ENCODE results near the gene CFAP251. TPM values are rescaled to one million over a fixed set of nuclear protein-coding genes. Genes with fewer than 3 reads are reported as not detected.
"Not testable (repeated sequence)": the region's sequence is repeated elsewhere in the genome, so short reads cannot be mapped to it uniquely, and the experiment has no call there.

CFAP251 gene, protein sequence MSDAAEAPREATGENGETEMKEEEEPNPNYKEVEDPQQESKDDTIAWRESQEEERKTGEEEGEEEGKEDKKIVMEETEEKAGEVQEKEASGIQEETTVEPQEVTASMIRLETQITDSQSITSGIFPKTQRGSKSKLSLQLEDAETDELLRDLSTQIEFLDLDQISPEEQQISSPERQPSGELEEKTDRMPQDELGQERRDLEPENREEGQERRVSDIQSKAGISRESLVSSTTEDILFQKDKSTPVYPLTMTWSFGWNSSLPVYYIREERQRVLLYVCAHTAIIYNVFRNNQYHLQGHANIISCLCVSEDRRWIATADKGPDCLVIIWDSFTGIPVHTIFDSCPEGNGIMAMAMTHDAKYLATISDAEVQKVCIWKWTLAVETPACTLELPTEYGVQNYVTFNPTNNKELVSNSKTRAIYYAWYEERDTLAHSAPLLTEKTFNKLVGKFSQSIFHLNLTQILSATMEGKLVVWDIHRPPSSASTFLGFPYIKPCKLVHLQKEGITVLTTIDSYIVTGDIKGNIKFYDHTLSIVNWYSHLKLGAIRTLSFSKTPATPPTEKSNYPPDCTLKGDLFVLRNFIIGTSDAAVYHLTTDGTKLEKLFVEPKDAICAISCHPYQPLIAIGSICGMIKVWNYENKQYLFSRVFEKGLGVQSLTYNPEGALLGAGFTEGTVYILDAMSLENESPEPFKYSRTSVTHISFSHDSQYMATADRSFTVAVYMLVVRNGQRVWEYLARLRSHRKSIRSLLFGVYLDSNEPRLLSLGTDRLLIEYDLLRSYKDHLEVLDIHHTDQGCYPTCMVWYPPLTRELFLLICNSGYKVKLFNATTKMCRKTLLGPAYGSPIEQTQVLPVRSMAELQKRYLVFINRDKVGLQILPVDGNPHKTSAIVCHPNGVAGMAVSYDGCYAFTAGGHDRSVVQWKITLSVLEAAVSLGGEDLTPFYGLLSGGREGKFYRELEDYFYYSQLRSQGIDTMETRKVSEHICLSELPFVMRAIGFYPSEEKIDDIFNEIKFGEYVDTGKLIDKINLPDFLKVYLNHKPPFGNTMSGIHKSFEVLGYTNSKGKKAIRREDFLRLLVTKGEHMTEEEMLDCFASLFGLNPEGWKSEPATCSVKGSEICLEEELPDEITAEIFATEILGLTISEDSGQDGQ
- total RNA-seq = 3.0 TPM
- polyA plus RNA-seq = 0.52 TPM

DNA sequence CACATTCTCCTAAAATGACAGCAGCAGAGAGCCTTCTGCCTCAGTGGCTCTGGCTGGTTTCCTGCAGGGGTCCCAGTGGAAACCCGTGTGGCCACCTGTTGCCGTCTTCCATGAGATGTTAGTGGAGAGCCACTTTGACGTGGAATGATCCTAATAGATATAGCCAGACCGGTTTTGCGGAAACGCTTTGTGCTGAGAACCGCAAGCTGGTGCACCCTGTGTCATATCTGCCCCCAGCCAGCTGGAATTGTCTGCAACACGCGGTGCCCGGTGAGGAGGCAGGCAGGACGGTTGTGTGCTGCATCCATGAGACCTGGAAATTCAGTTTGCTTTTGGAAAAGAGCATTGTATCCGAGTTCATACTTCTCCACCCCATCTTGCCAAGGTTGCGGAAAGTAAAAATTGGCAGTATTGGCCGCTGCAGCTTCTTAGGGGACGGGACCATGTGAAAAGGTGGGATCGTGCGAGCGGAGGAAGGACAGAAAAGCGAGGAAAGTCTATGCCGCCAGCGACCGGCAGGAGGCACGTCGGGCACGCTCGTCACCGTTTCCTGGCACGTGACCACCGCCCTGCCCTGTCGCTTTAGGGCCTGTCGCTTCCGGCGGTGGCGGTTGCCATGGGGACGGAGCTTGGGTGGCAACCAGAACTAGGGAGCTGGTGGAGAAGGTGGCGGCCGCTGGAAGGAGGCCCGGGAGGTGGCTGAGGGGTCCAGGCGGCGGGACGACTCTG is at the start of gene CFAP251:
Gene CFAP251, plus strand, starts transcription at position 643 of the 729 bp plus-strand sequence. CDS start 2,714 bp downstream, outside the sequence.
- 33% methylated on average over 41 of the region's 41 CpGs for WGBS
- DNase-seq (ENCODE audit: extremely low spot score) = peak; percentile 78
- Histone ChIP-seq H3K27ac (ENCODE audit: low read depth) (no peak within 1 kb of the TSS), H3K4me1 (ENCODE audit: insufficient read depth) (no peaks in the 10 kb centered on the region), H3K4me3 (ENCODE audit: low read depth, low read length) (peak within 1 kb of the TSS; percentile 29), H3K36me3 (ENCODE audit: insufficient read depth) (peaks cover 2% of the 10 kb centered on the region)

DNA sequence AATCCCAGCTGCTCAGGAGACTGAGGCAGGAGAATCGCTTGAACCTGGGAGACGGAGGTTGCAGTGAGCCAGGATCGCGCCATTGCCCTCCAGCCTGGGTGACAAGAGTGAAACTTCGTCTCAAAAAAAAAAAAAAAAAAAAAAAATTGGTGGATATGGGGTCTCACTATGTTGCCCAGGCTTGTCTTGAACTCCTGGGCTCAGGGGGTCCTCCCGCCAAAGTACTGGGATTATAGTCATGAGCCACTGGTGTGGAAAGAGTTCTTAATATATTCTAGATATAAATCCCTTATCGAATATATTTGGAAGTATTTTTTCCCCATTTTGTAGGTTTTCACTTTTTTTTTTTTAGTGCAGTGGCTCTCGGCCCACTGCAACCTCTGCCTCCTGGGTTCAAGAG is 49.2 kb upstream of the CFAP251 start:
- not testable (repeated sequence) for DNase-seq (ENCODE audit: extremely low spot score); H3K4me3 ChIP-seq (ENCODE audit: low read depth, low read length); H3K36me3 ChIP-seq (ENCODE audit: insufficient read depth); H3K27ac ChIP-seq (ENCODE audit: low read depth); H3K4me1 ChIP-seq (ENCODE audit: insufficient read depth)
- WGBS = 95% methylated on average over 8 of the region's 8 CpGs

DNA sequence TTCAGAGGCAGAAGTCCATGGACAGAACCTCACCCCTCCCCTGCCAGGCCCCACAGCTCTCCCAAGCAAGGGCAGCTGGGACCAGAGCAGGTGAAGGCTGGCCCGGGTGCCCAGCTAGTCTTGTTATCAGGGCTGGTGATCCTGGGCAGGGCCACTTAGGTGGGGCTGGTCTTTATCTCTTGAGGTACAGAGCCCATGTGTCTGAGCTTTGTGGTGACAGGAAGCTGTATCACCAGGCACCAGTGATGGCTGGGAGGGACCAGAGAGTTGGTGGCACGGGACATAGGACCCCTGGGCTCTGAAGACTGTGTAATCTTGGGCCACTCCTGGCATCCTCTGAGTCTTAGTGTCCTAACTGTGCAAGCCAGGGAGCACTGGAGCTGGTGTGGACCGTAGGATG is 46.9 kb upstream of the CFAP251 start:
- Histone ChIP-seq H3K4me3 (ENCODE audit: low read depth, low read length) (no peak overlapping the region), H3K4me1 (ENCODE audit: insufficient read depth) (no peaks in the 10 kb centered on the region), H3K36me3 (ENCODE audit: insufficient read depth) (no peaks in the 10 kb centered on the region), H3K27ac (ENCODE audit: low read depth) (no peak overlapping the region)
- no peak for DNase-seq (ENCODE audit: extremely low spot score)
- 79% methylated on average over 3 of the region's 3 CpGs for WGBS

DNA sequence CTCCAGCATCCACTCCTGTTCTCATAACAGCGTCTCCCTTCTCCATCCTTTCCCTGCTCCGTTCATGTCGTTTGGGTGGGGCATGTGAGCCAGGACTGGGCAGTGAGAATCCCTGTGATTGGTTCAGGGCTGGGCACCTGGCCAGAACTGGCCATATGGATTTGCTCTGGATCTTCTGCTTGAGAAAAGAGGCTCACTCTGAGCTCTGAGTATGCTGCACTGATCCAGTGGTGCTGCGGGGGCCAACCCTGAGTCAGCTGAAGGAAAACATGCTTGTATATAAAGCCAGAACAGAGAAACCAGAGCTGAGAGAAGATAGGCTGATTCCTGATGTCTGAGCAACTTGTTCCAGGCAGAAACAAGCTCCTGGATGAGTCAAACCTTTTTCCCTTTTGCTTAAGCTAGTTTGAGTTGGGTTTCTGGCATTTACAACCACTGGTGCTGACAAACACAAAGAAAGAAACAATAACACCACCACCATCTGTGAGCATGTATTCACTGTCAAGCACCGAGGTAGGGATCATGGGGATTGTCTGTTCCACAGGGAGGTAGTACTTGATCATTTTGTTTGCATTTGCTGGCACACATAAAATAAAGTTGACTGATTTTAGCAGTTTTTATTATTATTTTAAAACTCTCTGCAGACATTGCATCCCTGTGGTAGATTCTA is 45.7 kb upstream of the CFAP251 start:
- H3K4me1 ChIP-seq (ENCODE audit: insufficient read depth) = no peaks in the 10 kb centered on the region
- no peak overlapping the region for H3K4me3 ChIP-seq (ENCODE audit: low read depth, low read length)
- no peaks in the 10 kb centered on the region for H3K36me3 ChIP-seq (ENCODE audit: insufficient read depth)
- H3K27ac ChIP-seq (ENCODE audit: low read depth) = no peak overlapping the region
- DNase-seq (ENCODE audit: extremely low spot score) = peak; percentile 76
- 22% methylated on average over 5 of the region's 5 CpGs for whole genome bisulfite sequencing

DNA sequence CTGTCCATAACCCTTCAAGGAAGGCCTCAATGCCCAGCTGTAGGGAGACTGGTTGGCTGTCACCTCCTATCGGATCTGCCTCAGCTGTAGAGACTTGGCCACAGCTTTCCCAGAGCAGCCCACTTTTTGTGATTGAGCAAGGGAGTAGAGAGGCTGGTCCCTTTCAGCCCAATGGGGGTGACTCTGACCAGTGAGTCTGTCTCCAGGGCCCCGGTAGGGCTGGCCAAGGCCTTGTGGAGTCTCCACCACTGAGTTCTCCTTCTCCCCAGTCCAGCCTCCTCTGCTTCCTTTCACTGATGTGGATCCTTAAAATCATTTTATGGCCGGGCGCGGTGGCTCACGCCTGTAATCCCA is 45.2 kb upstream of the CFAP251 start:
- H3K4me3 ChIP-seq (ENCODE audit: low read depth, low read length) = no peak overlapping the region
- H3K27ac ChIP-seq (ENCODE audit: low read depth) = no peak overlapping the region
- no peak for DNase-seq (ENCODE audit: extremely low spot score)
- H3K36me3 ChIP-seq (ENCODE audit: insufficient read depth) = no peaks in the 10 kb centered on the region
- 84% methylated on average over 6 of the region's 6 CpGs for WGBS
- no peaks in the 10 kb centered on the region for H3K4me1 ChIP-seq (ENCODE audit: insufficient read depth)

DNA sequence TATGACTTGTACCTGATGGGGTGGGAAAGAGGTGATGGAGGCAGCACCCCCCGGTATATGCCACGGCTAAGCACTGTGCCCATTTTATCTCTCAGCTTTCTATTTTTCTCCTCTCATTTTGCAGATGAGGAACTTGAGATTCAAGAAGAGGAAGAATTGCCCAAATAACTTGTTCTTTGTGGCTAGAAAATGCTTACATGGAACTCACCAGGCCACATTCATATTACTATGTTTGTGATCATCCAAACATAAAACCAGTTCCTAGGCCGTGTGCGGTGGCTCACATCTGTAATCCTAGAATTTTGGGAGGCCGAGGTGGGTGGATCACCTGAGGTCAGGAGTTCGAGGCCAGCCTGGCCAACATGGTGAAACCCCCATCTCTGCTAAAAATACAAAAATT is 44.3 kb upstream of the CFAP251 start:
- H3K4me3 ChIP-seq (ENCODE audit: low read depth, low read length) = no peak overlapping the region
- DNase-seq (ENCODE audit: extremely low spot score) = no peak
- no peaks in the 10 kb centered on the region for H3K36me3 ChIP-seq (ENCODE audit: insufficient read depth)
- WGBS = 89% methylated on average over 6 of the region's 6 CpGs
- no peak overlapping the region for H3K27ac ChIP-seq (ENCODE audit: low read depth)
- no peaks in the 10 kb centered on the region for H3K4me1 ChIP-seq (ENCODE audit: insufficient read depth)

DNA sequence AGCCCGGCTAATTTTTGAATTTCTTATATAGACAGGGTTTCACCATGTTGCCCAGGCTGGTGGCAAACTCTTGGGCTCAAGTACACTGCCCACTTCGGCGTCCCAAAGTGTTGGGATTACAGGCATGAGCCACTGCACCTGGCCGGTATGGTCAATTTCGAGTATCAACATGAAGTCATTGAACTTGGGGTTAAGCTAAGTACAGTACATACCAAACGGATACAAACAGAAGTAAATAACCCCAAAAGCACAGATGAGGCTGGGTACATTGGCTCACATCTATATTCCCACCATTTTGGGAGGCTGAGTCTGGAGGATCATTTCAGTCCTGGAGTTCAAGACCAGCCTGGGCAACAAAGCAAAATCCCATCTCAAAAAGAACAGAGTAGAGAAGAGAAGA is 42.8 kb upstream of the CFAP251 start:
- no peak overlapping the region for H3K27ac ChIP-seq (ENCODE audit: low read depth)
- no peak overlapping the region for H3K4me3 ChIP-seq (ENCODE audit: low read depth, low read length)
- no peaks in the 10 kb centered on the region for H3K36me3 ChIP-seq (ENCODE audit: insufficient read depth)
- WGBS = 86% methylated on average over 6 of the region's 6 CpGs
- no peaks in the 10 kb centered on the region for H3K4me1 ChIP-seq (ENCODE audit: insufficient read depth)
- DNase-seq (ENCODE audit: extremely low spot score) = no peak

DNA sequence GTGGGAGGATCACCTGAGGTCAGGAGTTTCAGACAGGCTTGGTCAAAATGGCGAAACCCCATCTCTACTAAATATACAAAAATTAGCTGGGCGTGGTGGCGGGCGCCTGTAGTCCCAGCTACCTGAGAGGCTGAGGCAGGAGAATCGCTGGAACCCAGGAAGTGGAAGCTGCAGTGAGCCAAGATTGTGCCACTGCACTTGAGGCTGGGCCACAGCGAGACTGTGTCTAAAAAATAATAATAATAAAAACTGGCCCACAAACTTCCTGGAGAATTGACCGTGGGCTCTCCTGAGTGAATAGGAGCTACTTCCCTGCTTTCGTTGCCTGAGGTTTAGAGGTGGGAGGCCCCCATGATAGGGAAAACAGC is 42.3 kb upstream of the CFAP251 start:
- not testable (repeated sequence) for H3K27ac ChIP-seq (ENCODE audit: low read depth); H3K4me3 ChIP-seq (ENCODE audit: low read depth, low read length); H3K4me1 ChIP-seq (ENCODE audit: insufficient read depth); H3K36me3 ChIP-seq (ENCODE audit: insufficient read depth); DNase-seq (ENCODE audit: extremely low spot score)
- 94% methylated on average over 8 of the region's 8 CpGs for WGBS

DNA sequence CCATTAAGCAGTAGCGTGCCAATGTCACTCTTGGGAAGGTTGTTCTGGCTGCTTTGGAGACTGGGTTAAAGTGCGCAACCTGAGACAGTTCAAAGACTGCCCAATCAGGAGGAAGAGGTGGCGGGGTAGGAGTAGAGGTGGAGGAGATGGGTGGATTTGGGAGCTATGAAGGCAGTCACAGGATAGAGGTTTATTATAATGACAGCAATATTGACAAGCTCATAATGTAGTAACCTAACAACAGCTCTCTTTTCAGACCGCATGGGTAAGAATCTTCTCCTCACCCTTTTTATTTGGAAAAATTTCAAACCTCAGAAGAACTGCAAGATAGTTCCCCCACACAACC is 35.1 kb upstream of the CFAP251 start:
- Histone ChIP-seq H3K27ac (ENCODE audit: low read depth) (no peak overlapping the region), H3K4me1 (ENCODE audit: insufficient read depth) (no peaks in the 10 kb centered on the region), H3K36me3 (ENCODE audit: insufficient read depth) (no peaks in the 10 kb centered on the region), H3K4me3 (ENCODE audit: low read depth, low read length) (no peak overlapping the region)
- no peak for DNase-seq (ENCODE audit: extremely low spot score)
- 51% methylated on average over 4 of the region's 4 CpGs for WGBS

DNA sequence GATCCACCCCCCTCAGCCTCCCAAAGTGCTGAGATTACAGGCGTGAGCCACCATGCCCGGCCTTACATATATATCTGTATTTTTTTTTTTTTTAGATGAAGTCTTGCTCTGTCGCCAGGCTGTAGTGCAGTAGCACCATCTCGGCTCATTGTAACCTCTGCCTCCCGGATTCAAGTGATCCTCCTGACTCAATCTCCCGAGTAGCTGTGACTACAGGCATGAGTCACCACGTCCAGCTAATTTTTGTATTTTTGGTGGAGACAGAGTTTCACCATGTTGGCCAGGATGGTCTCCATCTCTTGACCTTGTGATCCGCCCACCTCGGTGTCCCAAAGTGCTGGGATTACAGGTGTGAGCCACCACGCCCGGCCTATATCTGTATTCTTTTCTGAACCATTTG is 33.3 kb upstream of the CFAP251 start:
- WGBS = 84% methylated on average over 11 of the region's 11 CpGs
- H3K4me1 ChIP-seq (ENCODE audit: insufficient read depth); H3K36me3 ChIP-seq (ENCODE audit: insufficient read depth); DNase-seq (ENCODE audit: extremely low spot score); H3K27ac ChIP-seq (ENCODE audit: low read depth); H3K4me3 ChIP-seq (ENCODE audit: low read depth, low read length): not testable (repeated sequence)

DNA sequence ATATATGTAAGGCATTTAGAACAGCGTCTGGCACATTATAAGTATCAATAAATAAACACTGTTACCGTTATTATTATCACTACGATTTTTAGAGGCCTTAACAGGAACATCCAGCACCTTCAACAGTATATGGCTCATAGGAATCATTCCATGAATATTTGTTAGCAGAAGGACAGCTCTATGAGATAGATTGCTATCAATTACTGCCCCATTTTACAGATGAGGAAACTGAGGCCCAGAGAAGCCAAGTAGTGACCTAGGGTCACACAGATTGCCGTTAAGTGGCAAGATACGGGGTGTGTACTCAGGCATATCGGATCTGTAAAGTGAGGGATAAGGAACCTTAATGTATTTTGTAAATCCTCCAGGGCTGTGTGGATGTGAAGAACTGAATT is 30.3 kb upstream of the CFAP251 start:
- H3K4me3 ChIP-seq (ENCODE audit: low read depth, low read length) = peak overlapping the region; percentile 62
- no peak overlapping the region for H3K27ac ChIP-seq (ENCODE audit: low read depth)
- H3K36me3 ChIP-seq (ENCODE audit: insufficient read depth) = no peaks in the 10 kb centered on the region
- 52% methylated on average over 6 of the region's 6 CpGs for WGBS
- no peak for DNase-seq (ENCODE audit: extremely low spot score)
- H3K4me1 ChIP-seq (ENCODE audit: insufficient read depth) = peaks cover 2% of the 10 kb centered on the region

DNA sequence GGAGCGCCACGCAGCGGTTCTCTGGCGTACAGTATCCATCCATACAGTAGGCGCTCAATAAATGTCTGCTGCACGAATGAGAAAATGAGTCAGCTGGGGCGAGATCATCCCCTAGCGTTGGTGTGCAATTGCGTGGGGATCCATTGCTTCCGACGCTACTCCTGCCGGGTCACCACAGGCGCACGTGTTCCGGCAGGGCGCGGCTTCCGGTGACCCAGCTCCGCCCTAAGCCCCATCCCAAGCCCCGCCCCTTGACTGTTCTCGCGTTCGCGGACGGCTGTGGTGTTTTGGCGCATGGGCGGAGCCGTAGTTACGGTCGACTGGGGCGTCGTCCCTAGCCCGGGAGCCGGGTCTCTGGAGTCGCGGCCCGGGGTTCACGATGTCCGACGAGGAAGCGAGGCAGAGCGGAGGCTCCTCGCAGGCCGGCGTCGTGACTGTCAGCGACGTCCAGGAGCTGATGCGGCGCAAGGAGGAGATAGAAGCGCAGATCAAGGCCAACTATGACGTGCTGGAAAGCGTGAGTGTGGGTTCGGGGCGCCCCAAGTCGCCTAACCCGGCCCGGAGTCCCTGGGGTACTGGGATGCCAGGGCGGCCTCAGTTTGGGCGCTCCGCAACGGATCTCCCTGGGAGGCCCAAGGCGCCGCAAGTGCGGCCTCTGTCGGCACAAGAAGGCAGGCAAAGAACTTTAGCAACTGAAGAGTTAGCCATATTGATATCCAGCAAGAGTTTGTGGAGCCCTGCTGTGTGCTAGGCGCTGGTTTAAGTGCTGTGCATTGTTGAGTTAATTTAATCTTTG is 29.7 kb upstream of the CFAP251 start, which contains the start of gene PSMD9:
Gene PSMD9, plus strand, starts transcription at position 313 of the 796 bp plus-strand sequence. Its CDS starts 67 bp downstream, at position 380.
- under 1% methylated on average over 67 of the region's 67 CpGs for WGBS
- Histone ChIP-seq H3K4me1 (ENCODE audit: insufficient read depth) (peaks cover 2% of the 10 kb centered on the region), H3K4me3 (ENCODE audit: low read depth, low read length) (peak within 1 kb of the TSS; percentile 62), H3K36me3 (ENCODE audit: insufficient read depth) (no peaks in the 10 kb centered on the region), H3K27ac (ENCODE audit: low read depth) (peak within 1 kb of the TSS; percentile 94)
- peak; percentile 94 for DNase-seq (ENCODE audit: extremely low spot score)
